HepG2 (cell line): ENCODE measurements around the gene SMIM29. TPM values are rescaled to one million over a fixed set of nuclear protein-coding genes. Genes with fewer than 3 reads are reported as not detected.

Source experiments
- CEBPG ChIP-seq: IDR thresholded peaks from 2 replicates; pipeline ENCODE4 v1.6.1; 2016
- GTF2F1 ChIP-seq: fragments of 150-350 bp; IDR thresholded peaks from 2 replicates; pipeline ENCODE4 v1.6.1; 2014; ENCODE audit warnings: low read length
- IRX3 ChIP-seq: sonication (generic); formaldehyde crosslinking; IDR thresholded peaks from 2 replicates; pipeline ENCODE4 v1.8.1; 2023; ENCODE audit warnings: mild to moderate bottlenecking, low read depth, missing genetic modification reagents, borderline replicate concordance
- NPAS2 ChIP-seq: sonication (generic); formaldehyde crosslinking; IDR thresholded peaks from 2 replicates; pipeline ENCODE4 v1.8.0; 2022; ENCODE audit warnings: mild to moderate bottlenecking, missing genetic modification reagents, borderline replicate concordance
- PHF20 ChIP-seq: sonication (generic); formaldehyde crosslinking; IDR thresholded peaks from 2 replicates; pipeline ENCODE4 v1.5.0; 2020; ENCODE audit warnings: mild to moderate bottlenecking, missing genetic modification reagents
- RELA ChIP-seq: sonication (generic); formaldehyde crosslinking; IDR thresholded peaks from 2 replicates; pipeline ENCODE4 v1.4.0; 2020; ENCODE audit warnings: missing genetic modification reagents
- SALL1 ChIP-seq: sonication (generic); formaldehyde crosslinking; IDR thresholded peaks from 2 replicates; pipeline ENCODE4 v1.8.0; 2022; ENCODE audit warnings: mild to moderate bottlenecking, missing genetic modification reagents
- ZC3H4 ChIP-seq: sonication (generic); formaldehyde crosslinking; IDR thresholded peaks from 2 replicates; pipeline ENCODE4 v1.4.0; 2020; ENCODE audit warnings: missing genetic modification reagents, borderline replicate concordance
- ZNF468 ChIP-seq: sonication (generic); formaldehyde crosslinking; IDR thresholded peaks from 2 replicates; pipeline ENCODE4 v1.8.0; 2022; ENCODE audit warnings: mild to moderate bottlenecking, moderate library complexity, missing genetic modification reagents
- polyA plus RNA-seq, 8 experiments: library from polyadenylated mRNA; depleted of rRNA in 3 of 8; stranded (reverse) in 7 of 8; unstranded in 1 of 8; fragments of >200 nt; fragmentation: Illumina TruSeq in 4 of 8; extraction: Trizol in 4 of 8; gene quantifications; 2 replicates each; pipeline versions ENCODE4 v1.2.1 to v1.2.3, GENCODE V29; 2011 to 2016; ENCODE audit warnings: low read depth in 4 of 8, missing spikeins in 1 of 8, mixed read lengths in 1 of 8; ENCODE audit not compliant: insufficient read depth in 1 of 8
- total RNA-seq, 5 experiments: library from RNA; depleted of rRNA; stranded (reverse); fragments of >200 nt; fragmentation: Illumina TruSeq; extraction: Trizol; gene quantifications; 2 replicates each; pipeline ENCODE4 v1.2.3, GENCODE V29; 2016; ENCODE audit warnings: low read depth in 1 of 5
- TF ChIP-seq, protein P1 (sequence below), 2 experiments: fragments of 450-650 bp in 1 of 2; sonication (generic) in 1 of 2; formaldehyde crosslinking in 1 of 2; IDR thresholded peaks; 2 replicates each; pipeline versions ENCODE4 v1.6.1 to v1.8.0; 2016 to 2022; ENCODE audit warnings: antibody characterized with exemption in 1 of 2, mild to moderate bottlenecking in 1 of 2, missing genetic modification reagents in 1 of 2
- TF ChIP-seq, protein P2 (sequence below): sonication (generic); formaldehyde crosslinking; IDR thresholded peaks from 2 replicates; pipeline ENCODE4 v1.5.0; 2020; ENCODE audit warnings: mild to moderate bottlenecking, missing genetic modification reagents
- TF ChIP-seq, protein P3 (sequence below): sonication (generic); formaldehyde crosslinking; IDR thresholded peaks from 2 replicates; pipeline ENCODE4 v1.4.0; 2020; ENCODE audit warnings: low read depth, mild to moderate bottlenecking, missing genetic modification reagents
- TF ChIP-seq, protein P4 (sequence below): sonication (generic); formaldehyde crosslinking; IDR thresholded peaks from 2 replicates; pipeline ENCODE4 v1.5.0; 2020; ENCODE audit warnings: mild to moderate bottlenecking, missing genetic modification reagents

Gene SMIM29
- total and polyA plus RNA-seq, 2 of the 13 experiments (the other 11 are each of a cell fraction or from before 2014, with no cell fraction given) = 8.8 to 15.3 TPM

DNA sequence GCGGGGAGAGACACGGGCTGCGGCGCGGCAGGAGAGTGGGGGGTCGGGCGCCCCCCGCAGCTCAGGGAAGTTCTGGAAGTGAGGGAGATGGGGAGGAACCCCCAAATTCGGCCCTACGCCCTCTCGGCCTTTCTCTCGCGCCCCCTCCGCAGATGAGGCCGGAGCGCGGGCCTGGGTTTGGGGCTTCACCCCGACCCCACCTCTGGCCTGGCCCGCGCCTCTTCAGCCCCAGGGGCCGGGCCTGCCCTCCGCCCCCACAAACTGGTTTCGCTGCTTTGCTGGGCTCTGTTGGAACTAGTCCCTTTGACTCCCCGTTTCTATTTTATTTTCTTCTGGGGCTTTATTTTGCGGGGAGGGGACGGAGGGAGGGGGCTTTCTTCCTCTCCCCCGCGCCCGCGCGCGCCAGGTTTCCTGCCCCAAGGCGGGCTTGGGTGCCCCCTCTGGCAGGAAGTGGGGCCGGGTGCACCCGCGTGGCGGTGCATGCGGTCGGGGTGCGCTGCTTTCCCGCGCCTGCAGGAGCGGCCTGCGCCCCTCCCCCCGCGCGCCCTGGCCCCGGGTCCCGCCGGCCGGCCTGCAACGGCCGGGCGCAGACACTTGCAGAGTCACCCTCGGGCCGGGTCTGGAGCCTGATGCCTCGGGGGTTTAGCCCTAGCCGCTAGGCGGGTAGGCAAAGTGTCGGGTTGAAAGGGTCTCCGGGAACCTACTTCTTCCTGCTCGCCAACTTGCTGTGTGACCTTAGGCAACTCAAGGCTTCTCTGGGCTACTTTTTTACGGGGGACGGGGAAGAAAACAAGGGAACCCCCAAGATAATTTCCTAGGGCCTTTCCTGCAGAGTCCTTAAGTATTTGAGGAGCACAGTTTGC is 10.9 kb downstream of the SMIM29 start (continued):
- TF ChIP-seq, protein P1, sequence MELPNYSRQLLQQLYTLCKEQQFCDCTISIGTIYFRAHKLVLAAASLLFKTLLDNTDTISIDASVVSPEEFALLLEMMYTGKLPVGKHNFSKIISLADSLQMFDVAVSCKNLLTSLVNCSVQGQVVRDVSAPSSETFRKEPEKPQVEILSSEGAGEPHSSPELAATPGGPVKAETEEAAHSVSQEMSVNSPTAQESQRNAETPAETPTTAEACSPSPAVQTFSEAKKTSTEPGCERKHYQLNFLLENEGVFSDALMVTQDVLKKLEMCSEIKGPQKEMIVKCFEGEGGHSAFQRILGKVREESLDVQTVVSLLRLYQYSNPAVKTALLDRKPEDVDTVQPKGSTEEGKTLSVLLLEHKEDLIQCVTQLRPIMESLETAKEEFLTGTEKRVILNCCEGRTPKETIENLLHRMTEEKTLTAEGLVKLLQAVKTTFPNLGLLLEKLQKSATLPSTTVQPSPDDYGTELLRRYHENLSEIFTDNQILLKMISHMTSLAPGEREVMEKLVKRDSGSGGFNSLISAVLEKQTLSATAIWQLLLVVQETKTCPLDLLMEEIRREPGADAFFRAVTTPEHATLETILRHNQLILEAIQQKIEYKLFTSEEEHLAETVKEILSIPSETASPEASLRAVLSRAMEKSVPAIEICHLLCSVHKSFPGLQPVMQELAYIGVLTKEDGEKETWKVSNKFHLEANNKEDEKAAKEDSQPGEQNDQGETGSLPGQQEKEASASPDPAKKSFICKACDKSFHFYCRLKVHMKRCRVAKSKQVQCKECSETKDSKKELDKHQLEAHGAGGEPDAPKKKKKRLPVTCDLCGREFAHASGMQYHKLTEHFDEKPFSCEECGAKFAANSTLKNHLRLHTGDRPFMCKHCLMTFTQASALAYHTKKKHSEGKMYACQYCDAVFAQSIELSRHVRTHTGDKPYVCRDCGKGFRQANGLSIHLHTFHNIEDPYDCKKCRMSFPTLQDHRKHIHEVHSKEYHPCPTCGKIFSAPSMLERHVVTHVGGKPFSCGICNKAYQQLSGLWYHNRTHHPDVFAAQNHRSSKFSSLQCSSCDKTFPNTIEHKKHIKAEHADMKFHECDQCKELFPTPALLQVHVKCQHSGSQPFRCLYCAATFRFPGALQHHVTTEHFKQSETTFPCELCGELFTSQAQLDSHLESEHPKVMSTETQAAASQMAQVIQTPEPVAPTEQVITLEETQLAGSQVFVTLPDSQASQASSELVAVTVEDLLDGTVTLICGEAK (IDR thresholded peaks at IDR 0.05) = no peak
- TF ChIP-seq, protein P1 (CRISPR knock-in tag; IDR thresholded peaks at IDR 0.05) = peak; percentile 96
- TF ChIP-seq GTF2F1 = no peak
- TF ChIP-seq, protein P2, sequence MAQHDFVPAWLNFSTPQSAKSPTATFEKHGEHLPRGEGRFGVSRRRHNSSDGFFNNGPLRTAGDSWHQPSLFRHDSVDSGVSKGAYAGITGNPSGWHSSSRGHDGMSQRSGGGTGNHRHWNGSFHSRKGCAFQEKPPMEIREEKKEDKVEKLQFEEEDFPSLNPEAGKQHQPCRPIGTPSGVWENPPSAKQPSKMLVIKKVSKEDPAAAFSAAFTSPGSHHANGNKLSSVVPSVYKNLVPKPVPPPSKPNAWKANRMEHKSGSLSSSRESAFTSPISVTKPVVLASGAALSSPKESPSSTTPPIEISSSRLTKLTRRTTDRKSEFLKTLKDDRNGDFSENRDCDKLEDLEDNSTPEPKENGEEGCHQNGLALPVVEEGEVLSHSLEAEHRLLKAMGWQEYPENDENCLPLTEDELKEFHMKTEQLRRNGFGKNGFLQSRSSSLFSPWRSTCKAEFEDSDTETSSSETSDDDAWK (CRISPR knock-in tag) = no peak
- peak; percentile 93 for TF ChIP-seq SALL1 (CRISPR knock-in tag)
- TF ChIP-seq NPAS2 (CRISPR knock-in tag) = no peak
- TF ChIP-seq RELA (CRISPR knock-in tag) = no peak
- peak; percentile 99 for TF ChIP-seq IRX3 (CRISPR knock-in tag)
- peak; percentile 98 for TF ChIP-seq ZNF468 (CRISPR knock-in tag)
- TF ChIP-seq PHF20 (CRISPR knock-in tag) = peak; percentile 56; the same call in 1 of the 2 replicates
- no peak for TF ChIP-seq CEBPG (CRISPR knock-in tag)
- TF ChIP-seq, protein P3, sequence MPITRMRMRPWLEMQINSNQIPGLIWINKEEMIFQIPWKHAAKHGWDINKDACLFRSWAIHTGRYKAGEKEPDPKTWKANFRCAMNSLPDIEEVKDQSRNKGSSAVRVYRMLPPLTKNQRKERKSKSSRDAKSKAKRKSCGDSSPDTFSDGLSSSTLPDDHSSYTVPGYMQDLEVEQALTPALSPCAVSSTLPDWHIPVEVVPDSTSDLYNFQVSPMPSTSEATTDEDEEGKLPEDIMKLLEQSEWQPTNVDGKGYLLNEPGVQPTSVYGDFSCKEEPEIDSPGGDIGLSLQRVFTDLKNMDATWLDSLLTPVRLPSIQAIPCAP (CRISPR knock-in tag) = peak; percentile 93
- no peak for TF ChIP-seq ZC3H4 (CRISPR knock-in tag)
- TF ChIP-seq, protein P4, sequence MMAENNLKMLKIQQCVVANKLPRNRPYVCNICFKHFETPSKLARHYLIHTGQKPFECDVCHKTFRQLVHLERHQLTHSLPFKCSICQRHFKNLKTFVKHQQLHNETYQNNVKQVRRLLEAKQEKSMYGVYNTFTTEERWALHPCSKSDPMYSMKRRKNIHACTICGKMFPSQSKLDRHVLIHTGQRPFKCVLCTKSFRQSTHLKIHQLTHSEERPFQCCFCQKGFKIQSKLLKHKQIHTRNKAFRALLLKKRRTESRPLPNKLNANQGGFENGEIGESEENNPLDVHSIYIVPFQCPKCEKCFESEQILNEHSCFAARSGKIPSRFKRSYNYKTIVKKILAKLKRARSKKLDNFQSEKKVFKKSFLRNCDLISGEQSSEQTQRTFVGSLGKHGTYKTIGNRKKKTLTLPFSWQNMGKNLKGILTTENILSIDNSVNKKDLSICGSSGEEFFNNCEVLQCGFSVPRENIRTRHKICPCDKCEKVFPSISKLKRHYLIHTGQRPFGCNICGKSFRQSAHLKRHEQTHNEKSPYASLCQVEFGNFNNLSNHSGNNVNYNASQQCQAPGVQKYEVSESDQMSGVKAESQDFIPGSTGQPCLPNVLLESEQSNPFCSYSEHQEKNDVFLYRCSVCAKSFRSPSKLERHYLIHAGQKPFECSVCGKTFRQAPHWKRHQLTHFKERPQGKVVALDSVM (CRISPR knock-in tag) = peak; percentile 50; the same call in 1 of the 2 replicates
